GM19467 (cell line): ENCODE results near the gene PLEKHD1.

Experiments used
- ATAC-seq: cut with Tn5 transposase; IDR thresholded peaks from one replicate; pipeline ENCODE4 v1.9.1; 2021; ENCODE audit warnings: mild to moderate bottlenecking, moderate library complexity; ENCODE audit not compliant: unreplicated experiment

PLEKHD1 gene

GRCh38 chr14:69580009-69580577, 95.6 kb downstream of the PLEKHD1 start:
- no peak for ATAC-seq
